HG02571 (cell line): ENCODE results near the gene TLR9.
A peak's percentile ranks its signal among the peaks of the same experiment; 100 is the strongest.

ENCODE experiments used
- ATAC-seq: cut with Tn5 transposase; IDR thresholded peaks from one replicate; pipeline ENCODE4 v1.9.1; 2021; ENCODE audit warnings: mild to moderate bottlenecking, moderate library complexity; ENCODE audit not compliant: unreplicated experiment

The TLR9 gene

DNA sequence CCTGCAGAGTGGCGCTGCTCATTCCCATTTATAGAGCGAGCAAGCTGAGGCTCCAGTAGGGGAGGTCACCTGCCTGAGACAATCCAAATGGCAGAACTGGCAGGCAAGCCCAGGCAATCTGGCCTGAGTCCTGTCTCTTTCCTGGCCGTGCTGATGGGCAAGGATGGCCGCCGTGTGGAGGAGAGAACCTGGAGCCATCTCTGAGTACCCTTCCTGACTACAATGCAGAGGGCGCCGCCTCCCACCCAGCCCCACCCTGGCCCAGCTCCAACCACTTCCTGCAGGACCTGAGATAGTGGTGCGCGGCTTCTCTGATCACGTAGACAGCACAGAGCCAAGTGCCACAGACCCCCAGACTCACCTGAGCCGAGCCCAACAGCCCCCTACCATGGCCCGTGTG, 7.0 kb downstream of the TLR9 start:
- no peak for ATAC-seq

- ATAC-seq, result no peak
Measured at GRCh38 chr3:52218026-52218425, 7.4 kb downstream of the TLR9 start.

DNA sequence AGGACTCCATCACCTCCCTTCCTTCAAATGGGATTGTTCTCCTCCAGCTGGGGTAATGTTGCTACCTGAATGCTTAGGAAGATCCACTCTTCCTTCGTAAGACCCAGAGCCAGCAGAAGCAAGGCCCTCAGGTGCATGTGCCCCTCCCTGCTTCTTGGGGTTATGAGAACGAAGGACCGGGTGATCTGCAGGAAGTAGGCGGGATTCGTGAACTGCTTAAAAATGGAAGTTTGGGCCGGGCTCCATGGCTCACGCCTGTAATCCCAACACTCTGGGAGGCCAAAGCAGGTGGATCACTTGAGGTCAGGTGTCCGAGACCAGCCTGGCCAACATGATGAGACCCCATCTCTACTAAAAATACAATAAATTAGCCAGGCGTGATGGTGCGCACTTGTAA, 8.0 kb downstream of the TLR9 start:
- no peak for ATAC-seq

GRCh38 chr3:52216585-52217408, 8.6 kb downstream of the TLR9 start:
- no peak for ATAC-seq

- ATAC-seq, result no peak
Measured at GRCh38 chr3:52215351-52215750, 10.1 kb downstream of the TLR9 start.

DNA sequence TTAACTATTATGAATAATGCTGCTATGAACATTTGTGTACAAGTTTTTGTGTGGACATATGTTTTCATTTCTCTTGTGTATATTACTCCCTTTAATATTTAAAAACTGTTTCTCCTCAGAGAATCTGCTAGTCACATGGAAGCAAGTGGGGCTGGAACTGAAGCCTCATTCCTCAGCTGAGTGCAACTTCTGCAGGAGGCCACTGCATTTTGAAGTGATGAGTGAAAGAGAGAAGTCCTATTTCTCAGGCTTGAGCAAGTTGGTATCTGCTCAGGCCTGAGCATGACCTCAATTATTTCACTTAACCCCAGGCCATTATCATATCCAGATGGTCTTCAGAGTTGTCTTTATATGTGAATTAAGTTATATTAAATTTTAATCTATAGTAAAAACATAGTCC, 11.5 kb downstream of the TLR9 start:
- no peak for ATAC-seq

GRCh38 chr3:52213005-52213404, 12.4 kb downstream of the TLR9 start:
- no peak for ATAC-seq

GRCh38 chr3:52211268-52211891, 14.1 kb downstream of the TLR9 start:
- no peak for ATAC-seq

GRCh38 chr3:52210550-52211046, 14.8 kb downstream of the TLR9 start:
- ATAC-seq, result no peak

- no peak for ATAC-seq
Measured at GRCh38 chr3:52210037-52210436, 15.4 kb downstream of the TLR9 start.

GRCh38 chr3:52208556-52208955, 16.9 kb downstream of the TLR9 start:
- no peak for ATAC-seq

DNA sequence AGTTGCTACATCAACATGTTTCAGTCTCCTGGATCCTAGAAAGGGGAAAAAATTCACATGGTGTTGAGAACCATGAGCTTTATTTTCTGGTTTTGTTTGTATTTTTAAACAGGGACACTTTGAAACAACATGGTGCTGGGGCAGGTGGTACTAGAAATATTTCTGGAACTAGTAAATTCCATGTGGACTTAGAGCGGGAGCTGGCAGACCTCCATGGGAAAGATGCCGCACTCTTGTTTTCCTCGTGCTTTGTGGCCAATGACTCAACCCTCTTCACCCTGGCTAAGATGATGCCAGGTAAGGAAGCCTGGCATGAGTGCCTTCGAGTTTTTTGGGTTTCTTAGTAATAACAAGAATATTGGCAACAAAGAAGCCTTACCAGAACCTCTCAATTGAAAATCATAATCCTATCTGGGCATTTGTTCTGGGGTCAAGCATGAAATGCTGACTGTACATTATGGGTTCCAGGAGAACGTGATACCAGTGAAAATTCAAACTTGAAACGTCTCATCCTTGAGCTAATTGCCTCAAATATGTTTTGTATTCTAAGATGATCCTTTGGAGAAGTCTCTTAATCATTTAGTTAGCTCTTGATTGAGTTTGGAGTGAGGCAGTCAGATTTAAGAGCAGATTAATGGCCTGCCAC, 19.6 kb downstream of the TLR9 start:
- no peak for ATAC-seq

GRCh38 chr3:52204337-52205073, 20.9 kb downstream of the TLR9 start:
- ATAC-seq, result no peak

GRCh38 chr3:52203701-52204100, 21.7 kb downstream of the TLR9 start:
- no peak for ATAC-seq

GRCh38 chr3:52202384-52203077, 22.9 kb downstream of the TLR9 start:
- ATAC-seq, result no peak

DNA sequence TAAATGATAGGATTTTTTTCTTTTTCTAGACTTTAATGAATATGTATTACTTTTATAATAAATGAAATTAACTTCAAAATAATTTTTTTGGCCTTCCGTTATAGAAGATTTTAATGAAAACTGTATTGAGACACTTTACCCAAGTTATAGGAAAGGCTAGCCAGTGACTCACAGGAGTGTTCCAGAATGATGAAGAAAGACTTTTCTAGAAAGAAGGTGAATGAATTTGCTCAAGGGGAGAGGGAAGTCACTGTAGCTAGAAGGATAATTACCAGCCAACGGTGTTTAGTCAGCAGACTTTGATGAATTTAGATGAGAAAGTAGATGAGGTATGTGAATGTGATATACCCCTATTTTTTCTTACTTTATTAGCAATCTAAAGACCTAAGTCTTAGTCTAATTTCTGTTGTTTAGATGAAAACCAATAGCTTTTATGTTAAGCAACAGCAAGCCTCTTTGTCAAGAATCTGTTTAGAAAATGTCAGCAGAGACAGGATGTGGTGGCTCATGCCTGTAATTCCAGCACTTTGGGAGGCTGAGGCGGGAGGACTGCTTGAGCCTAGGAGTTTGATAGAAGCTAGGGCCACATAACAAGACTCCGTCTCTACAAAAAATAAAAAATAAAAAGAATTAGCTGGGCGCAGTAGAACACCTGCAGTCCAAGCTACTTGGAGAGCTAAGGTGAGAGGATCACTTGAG, 24.3 kb downstream of the TLR9 start:
- no peak for ATAC-seq

GRCh38 chr3:52198643-52199608, 26.5 kb downstream of the TLR9 start:
- ATAC-seq, result no peak

DNA sequence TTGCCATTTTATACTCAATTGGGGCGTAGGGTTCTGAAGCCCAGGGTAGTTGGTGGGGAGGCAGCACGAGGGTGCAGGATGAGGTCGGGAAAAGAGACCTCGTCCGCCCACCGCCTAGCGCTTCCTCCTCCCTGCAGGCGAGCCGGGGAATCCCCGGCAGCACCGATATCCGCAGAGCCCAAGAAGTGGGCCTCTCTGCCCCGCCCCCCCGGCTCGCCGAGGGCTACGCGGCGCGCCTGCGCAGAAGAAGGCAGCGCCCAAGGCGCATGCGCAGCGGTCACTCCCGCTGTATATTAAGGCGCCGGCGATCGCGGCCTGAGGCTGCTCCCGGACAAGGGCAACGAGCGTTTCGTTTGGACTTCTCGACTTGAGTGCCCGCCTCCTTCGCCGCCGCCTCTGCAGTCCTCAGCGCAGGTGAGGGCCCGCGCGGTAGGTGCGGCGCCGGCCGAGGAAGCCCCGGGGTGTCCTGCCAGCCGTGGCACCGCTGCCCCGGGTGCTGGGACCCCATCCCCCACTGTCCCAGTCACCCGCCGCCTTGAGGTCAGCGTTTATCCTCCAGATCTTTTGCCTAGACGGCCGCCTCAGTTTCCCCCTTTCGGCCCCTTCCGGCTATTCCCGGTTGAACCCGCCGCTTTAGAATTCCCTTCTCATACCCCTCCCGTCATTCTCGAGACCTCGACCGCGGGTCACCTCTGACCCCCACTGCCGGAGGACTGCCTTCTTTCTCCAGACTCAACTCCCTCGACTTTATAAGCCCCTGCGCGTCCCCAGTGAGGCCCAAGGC, 27.4 kb downstream of the TLR9 start, which contains the start of gene ALAS1:
Gene ALAS1 (plus strand): TSS at position 319 of the 784 bp plus-strand sequence. CDS start 1,082 bp downstream, outside the sequence.
- ATAC-seq, result peak; percentile 68
